Tibial nerve (tissue), 4 donors: ENCODE results near the gene NUDT6.

ENCODE experiments used
- EP300 ChIP-seq, 2 donors: sonication (generic); formaldehyde crosslinking; IDR thresholded peaks; one replicate each; pipeline ENCODE4 v1.6.1; 2017; ENCODE audit warnings: antibody characterized with exemption in 2 of 2, mild to moderate bottlenecking in 1 of 2
- POLR2A ChIP-seq, 2 donors: fragments of 450-650 bp; IDR thresholded peaks; one replicate each; pipeline ENCODE4 v1.6.1; 2017; ENCODE audit warnings: antibody characterized with exemption in 2 of 2, mild to moderate bottlenecking in 2 of 2, moderate library complexity in 2 of 2
- TF ChIP-seq, protein P1 (sequence below), 5 experiments: fragments of 200-600 bp in 3 of 5; fragments of 450-650 bp in 2 of 5; sonication (generic) in 3 of 5; IDR thresholded peaks; one replicate each; pipeline ENCODE4 v1.5.1; 2016 to 2019; ENCODE audit warnings: antibody characterized with exemption in 5 of 5, mild to moderate bottlenecking in 3 of 5, moderate library complexity in 2 of 5

DNA sequence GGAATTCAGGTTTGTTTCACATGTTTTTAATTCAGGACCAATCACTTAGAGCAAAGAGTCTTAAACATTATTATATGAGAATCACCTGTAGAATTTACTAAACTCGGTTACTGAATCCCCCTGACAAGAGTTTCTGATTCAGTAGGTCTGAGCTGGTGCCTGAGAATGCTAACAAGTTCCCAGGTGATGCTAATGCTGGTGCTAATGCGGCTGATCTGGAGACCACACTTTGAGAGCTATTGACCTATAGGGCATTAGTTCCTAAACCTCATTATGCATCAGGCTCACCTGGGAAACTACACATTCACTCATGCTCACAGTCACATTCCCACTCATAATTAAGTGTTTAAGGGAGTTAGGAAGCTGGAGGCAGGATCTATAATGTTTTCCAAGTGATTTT lies 36.1 kb upstream of the NUDT6 start:
- TF ChIP-seq, protein P1, sequence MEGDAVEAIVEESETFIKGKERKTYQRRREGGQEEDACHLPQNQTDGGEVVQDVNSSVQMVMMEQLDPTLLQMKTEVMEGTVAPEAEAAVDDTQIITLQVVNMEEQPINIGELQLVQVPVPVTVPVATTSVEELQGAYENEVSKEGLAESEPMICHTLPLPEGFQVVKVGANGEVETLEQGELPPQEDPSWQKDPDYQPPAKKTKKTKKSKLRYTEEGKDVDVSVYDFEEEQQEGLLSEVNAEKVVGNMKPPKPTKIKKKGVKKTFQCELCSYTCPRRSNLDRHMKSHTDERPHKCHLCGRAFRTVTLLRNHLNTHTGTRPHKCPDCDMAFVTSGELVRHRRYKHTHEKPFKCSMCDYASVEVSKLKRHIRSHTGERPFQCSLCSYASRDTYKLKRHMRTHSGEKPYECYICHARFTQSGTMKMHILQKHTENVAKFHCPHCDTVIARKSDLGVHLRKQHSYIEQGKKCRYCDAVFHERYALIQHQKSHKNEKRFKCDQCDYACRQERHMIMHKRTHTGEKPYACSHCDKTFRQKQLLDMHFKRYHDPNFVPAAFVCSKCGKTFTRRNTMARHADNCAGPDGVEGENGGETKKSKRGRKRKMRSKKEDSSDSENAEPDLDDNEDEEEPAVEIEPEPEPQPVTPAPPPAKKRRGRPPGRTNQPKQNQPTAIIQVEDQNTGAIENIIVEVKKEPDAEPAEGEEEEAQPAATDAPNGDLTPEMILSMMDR (IDR thresholded peaks at IDR 0.05) = no peak
- TF ChIP-seq POLR2A (IDR thresholded peaks at IDR 0.05) (no peak), EP300 (IDR thresholded peaks at IDR 0.05) (no peak)
